ENCODE measurements around the gene IL25.
A peak's percentile ranks its signal among the peaks of the same experiment; 100 is the strongest.
"Not testable (repeated sequence)": the region's sequence is repeated elsewhere in the genome, so short reads cannot be mapped to it uniquely, and the experiment has no call there.

Gene IL25

GRCh38 chr14:23396781-23397407, 24.3 kb downstream of the IL25 start:
- no peak for DNase-seq

DNA sequence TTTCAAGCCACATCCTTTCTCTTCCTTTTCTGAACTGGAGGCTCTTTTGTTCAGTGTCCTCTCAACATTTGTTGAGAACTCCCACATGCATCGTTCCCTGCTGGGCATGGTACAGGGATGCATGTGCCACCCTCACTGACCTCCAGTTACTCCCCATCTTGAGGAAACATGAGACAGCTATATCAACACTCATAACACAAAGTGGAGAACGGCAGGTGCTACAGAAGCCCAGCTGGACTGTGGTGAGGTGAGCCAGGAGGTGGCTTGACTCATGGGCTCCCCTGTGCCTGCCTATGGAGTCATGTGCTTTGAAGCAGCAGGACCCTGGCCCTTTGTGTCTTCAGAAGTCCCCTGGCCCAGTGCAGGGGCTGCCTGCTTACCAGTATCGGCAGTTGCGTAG, 25.7 kb downstream of the IL25 start:
- DNase-seq = no peak

- DNase-seq = no peak
Measured at GRCh38 chr14:23399136-23399535, 26.5 kb downstream of the IL25 start.

GRCh38 chr14:23399591-23399990, 27.0 kb downstream of the IL25 start:
- no peak for DNase-seq

DNA sequence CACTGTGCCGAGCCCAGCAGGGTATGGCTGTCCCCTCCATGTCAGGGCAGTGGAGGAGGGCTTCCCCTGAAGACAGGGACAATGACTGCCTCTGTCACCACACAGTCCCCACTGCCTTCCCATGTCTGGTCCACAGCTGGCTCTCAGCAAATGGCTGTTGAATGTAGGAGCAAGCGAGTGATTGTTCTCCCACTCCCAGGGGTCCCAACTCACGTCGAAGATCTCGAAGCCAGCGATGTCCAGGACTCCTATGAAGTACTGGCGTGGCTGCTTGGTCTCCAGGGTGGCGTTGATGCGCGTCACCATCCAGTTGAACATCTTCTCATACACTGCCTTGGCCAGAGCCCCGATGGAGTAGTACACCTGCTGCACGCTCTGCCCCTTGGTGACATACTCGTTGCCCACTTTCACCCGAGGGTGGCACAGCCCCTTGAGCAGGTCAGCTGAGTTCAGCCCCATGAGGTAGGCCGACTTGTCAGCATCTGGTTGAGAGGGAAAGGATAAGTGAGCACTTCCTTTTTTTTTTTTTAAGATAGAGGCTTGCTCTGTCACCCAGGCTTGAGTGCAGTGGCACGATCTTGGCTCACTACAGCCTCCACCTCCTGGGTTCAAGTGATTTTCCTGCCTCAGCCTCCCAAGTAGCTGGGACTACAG, 28.0 kb downstream of the IL25 start:
- not testable (repeated sequence) for DNase-seq

- DNase-seq = no peak
Measured at GRCh38 chr14:23401291-23401690, 28.7 kb downstream of the IL25 start.

- DNase-seq = no peak
Measured at GRCh38 chr14:23402296-23403138, 29.9 kb downstream of the IL25 start.

DNA sequence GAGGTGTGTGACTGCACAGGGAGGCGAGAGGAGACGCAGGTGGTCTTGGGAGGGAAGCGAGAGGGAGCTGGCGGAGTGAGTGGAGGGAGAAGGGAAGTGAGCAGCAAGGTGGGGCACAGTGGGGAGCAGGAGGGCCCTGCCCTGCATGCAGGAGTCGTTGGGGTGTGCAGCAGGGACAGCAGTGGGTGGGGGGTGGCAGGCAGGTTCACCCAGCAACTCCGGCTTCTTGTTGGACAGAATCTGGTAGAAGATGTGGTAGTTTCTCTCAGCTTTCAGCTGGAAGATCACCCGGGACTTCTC, 30.5 kb downstream of the IL25 start:
- no peak for DNase-seq

DNA sequence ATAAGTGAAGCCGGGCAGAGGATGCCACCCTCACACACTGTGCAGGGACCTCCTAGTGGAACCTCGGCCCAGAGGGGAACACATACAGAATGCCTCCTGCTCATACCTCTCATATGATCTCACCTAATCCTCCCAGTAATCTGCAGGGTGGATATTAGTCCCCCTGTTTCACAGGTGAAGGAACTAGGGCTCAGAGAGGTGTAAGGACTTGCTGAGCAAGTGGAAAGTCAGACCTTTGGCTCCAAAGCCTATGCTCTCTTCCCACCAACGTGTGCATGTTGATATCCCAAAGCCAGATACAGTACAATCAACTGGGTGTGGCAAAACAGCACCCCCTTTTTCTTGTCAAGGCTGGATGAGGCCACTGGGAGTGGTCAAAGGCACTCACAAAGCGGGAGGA, 31.3 kb downstream of the IL25 start:
- DNase-seq = no peak

DNA sequence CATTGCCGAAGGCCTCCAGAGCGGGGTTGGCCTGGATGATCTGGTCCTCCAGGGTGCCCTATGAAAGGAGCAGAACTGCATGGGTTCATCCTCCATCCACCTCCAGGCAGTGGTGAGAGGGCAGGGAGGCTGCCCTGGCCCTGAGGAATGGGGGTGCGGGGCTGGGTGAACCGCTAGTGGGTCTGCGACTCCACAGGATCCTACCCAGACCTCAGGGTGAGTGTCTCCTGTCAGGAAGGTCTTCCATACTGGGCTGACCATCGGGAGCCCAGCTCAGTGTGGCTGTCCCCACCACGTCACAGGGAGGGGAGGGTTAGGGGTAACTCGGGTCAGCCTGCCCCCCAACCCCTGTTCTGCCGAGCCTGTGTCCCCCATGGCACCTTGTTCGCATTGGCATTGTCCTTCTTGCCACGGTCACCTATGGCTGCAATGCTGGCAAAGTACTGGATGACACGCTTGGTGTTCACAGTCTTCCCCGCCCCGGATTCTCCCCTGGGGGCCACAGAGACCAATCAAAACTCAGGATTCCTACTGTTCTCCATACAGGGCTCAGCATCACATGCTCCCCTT, 31.8 kb downstream of the IL25 start:
- DNase-seq = no peak

GRCh38 chr14:23405096-23405495, 32.5 kb downstream of the IL25 start:
- no peak for DNase-seq

DNA sequence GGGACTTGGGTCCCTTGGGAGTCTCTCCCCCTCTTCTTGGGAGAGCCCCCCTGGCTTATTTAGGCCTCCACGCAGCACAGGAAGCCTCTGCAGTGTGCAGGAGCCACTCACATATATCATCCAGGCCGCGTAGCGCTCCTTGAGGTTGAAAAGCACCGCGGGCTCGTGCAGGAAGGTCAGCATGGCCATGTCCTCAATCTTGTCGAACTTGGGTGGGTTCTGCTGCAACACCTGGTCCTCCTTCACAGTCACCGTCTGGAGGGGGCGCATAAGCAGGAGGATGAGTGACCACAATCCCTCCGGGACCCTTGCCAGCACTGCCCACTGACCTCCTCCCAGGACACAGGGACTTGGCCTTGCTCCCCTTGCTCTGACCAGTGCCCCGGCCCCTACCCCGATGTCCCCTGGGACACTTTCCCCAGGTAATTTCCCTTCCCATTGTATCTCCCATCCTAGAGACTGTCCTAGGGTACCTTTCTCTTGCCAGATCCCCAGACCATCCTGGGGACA, 33.0 kb downstream of the IL25 start:
- DNase-seq = no peak

GRCh38 chr14:23406244-23406643, 33.6 kb downstream of the IL25 start:
- peak; percentile 30 for DNase-seq

DNA sequence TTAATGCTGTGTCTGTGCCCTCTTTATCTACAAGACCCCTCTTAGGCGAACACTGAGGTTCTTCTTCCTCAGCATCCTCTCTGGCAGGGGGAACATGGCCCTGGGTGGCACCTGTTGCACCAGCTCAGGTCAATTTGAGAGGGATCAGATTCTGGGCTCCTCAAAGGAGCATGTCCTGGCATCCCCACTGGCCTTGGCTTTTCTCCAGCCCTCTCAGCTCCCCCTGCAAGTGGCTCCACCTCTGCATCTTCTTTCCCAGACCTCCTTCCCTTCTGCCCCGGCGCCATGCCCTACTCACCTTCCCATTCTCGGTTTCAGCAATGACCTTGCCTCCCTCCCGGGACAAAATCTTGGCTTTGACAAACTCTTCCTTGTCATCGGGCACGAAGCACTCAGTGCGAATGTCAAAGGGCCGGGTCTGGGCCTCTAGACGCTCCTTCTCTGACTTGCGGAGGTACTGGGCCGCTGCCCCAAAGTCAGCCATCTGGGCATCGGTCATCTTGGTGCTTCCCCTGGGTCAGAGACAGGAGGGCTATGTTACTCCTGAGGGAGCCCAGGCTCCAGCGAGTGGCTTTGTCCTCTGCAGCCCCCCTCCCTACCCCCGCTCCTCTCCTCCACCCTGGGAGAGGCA, 34.2 kb downstream of the IL25 start:
- no peak for DNase-seq

- DNase-seq = no peak
Measured at GRCh38 chr14:23407516-23408306, 35.1 kb downstream of the IL25 start, which contains the start of gene MYH6. Gene MYH6 (minus strand): TSS chr14:23408273. CDS start chr14:23407223, 1,050 bp downstream.

DNA sequence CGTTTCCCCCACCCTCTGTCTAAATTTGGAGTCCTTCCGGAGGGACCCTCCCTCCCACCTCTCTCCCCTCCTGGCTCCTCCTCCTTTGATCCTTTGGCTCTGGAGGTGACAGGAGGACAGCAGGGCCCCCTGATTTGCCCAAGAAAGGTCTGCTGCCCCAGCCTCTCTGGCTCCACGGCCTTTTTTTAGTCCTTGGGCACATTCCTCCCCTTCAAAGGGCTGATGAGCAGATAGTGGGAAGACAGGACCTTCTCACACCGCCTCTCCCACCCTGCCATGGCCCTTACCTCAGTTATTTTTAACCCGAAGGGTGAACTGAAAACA, 35.7 kb downstream of the IL25 start:
- no peak for DNase-seq

- no peak for DNase-seq
Measured at GRCh38 chr14:23409475-23409874, 36.9 kb downstream of the IL25 start.

DNA sequence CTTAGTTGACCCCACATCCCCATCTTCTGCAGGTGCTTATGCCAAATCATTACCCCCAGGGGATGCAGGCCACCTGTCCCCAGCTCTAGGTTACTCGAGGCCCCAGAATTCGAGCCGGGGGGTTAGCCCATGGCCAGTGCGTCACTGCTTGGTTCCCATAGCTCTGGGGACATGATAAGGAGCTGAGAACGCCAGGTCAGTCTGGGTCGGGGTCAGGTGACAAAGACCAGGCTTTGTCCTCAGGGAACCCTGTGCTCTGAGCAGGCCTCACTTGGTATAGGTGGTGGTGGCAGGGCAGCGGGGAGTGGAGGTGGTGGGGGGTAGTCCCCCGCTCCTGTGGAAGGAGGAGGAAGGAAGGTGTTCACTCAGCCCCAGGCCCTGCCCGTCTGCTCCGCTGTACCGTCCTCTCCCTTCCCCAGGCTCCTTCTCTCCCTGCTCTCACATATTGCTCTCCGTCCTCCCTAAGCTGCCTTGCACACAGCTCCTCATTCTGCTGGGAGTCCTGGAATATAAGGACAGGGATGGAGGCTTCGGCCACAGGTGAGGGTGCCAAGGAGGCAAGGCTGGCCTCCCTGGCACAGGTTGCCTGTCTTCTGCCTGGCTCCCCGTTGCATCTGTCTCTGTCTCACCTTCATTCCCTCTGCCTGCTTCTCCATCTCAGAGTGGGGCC, 37.5 kb downstream of the IL25 start:
- no peak for DNase-seq

DNA sequence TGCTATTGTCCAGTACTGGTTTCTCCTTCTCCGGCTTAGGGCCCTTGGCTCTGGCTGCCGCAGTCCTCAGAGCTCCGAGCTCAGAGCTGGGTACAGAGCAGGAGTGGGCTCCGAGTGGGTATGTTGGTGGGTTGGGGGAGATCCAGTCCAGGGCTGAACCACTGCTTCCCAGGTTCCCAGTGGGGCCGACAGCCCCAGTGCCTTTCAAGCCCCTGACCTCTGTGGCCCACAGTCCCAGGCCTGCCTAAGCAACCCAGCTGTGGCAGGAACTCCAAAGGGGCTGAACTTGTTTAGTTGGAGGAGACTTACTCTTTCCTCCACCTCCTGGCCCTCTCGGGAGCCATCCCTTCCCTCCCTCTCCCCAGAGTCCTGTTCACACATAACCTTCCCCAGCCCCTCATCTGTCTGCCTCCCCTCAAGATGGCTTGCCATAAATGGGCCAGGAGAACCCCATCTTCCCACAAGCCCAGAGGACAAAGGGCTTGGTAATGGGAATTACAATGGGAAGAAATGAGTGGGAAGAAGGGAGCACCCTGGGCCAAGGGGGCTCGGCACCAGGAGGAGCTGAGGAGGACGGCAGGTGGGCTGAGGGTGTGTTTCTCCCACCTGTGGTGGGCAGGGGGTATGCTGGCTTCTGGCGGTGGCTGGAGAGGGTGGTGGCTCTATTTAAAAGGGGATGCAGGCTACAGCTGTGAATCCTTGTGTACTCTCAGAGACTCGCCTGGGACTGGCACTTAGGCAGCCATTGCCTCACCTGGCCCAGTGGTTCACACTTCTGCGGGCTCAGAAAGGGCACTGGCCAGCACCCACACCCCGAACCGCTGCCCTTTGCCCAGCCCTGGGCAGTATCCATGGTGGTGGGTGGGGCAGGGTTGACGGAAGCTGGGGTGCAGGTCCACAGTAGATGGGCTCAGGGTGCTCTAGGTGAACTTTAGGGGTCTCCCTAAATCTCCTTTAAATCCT, 39.2 kb downstream of the IL25 start:
- no peak for DNase-seq

- no peak for DNase-seq
Measured at GRCh38 chr14:23413681-23414080, 41.1 kb downstream of the IL25 start.

DNA sequence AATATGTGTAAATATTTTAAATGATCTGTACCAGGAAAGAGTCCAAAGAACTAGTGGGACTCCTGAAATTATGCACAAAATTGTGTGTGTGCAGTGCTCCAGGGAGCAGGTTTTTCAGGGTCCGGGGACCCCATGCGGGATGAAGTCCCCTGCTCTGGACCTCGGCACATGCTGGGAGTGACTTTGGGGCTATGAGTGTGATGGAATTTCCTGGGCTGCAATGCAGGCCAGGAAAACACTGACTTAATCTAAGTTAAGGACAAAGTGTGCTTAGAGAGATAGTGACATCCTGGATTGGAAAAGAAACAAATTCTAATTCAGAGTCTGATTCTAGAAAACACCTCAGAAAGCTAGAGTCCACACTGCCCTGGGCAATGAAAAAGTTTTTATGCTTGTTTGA, 41.6 kb downstream of the IL25 start:
- no peak for DNase-seq

All from NCI-H1694 treated with DMSO at 0.1 percent for 48 hours (cell line).